PC-9 (cell line): ENCODE measurements around the gene CFAP210. TPM values are rescaled to one million over a fixed set of nuclear protein-coding genes. Genes with fewer than 3 reads are reported as not detected.

Experiments used
- BruUV-seq: library from RNA; stranded (reverse); fragments of 400-500 nt; replicated peaks from 2 replicates; lab custom pipeline; 2021; lab: Mats Ljungman, UMichigan
- CTCF ChIA-PET: fragments of 300-600 bp; sonication (Branson Sonifier 250); formaldehyde crosslinking; loops from one replicate; lab custom pipeline; 2022; ENCODE audit warnings: antibody characterized with exemption; lab: Charles Lee
- POLR2A ChIA-PET: fragments of 300-600 bp; sonication (Branson Sonifier 250); formaldehyde crosslinking; loops from one replicate; lab custom pipeline; 2022; ENCODE audit warnings: antibody characterized with exemption; ENCODE audit not compliant: unreplicated experiment; lab: Charles Lee
- DNase-seq, 2 experiments: peaks; one replicate each; pipeline versions ENCODE4 v3.0.0 to v3.0.0-alpha.2; 2015 to 2022; ENCODE audit warnings: mixed read lengths in 1 of 2
- H2AFZ ChIP-seq: fragments of 200-600 bp; sonication (generic); 2 replicates; pipeline ENCODE4 v1.8.1; 2017; ENCODE audit warnings: antibody characterized with exemption
- H3F3A ChIP-seq: fragments of 200-600 bp; sonication (generic); 2 replicates; pipeline ENCODE4 v1.8.1; 2017; ENCODE audit warnings: antibody characterized with exemption, mild to moderate bottlenecking, low read depth; ENCODE audit not compliant: insufficient read depth
- H3K27ac ChIP-seq: fragments of 200-600 bp; sonication (generic); 2 replicates; pipeline ENCODE4 v1.6.1; 2016; ENCODE audit warnings: mixed run types
- H3K27me3 ChIP-seq: fragments of 200-600 bp; sonication (generic); 2 replicates; pipeline ENCODE4 v1.6.1; 2016; ENCODE audit warnings: low read depth, mixed run types; ENCODE audit not compliant: insufficient read depth
- H3K36me3 ChIP-seq: fragments of 200-600 bp; sonication (generic); 2 replicates; pipeline ENCODE4 v1.6.1; 2016; ENCODE audit warnings: low read depth, mixed run types
- H3K4me1 ChIP-seq: fragments of 200-600 bp; sonication (generic); replicated peaks from 2 replicates; pipeline ENCODE4 v1.6.1; 2016; ENCODE audit warnings: mixed run types; ENCODE audit not compliant: insufficient read depth
- H3K4me2 ChIP-seq: fragments of 200-600 bp; sonication (generic); 2 replicates; pipeline ENCODE4 v1.6.1; 2017; ENCODE audit warnings: mixed run types
- H3K4me3 ChIP-seq: fragments of 200-600 bp; sonication (generic); 2 replicates; pipeline ENCODE4 v1.6.1; 2016; ENCODE audit warnings: mixed run types
- H3K79me2 ChIP-seq: fragments of 200-600 bp; sonication (generic); 2 replicates; pipeline ENCODE4 v1.6.1; 2017; ENCODE audit warnings: low read depth, mixed run types
- H3K9me2 ChIP-seq: fragments of 200-600 bp; sonication (generic); 2 replicates; pipeline ENCODE4 v1.8.1; 2017; ENCODE audit warnings: mild to moderate bottlenecking; ENCODE audit not compliant: insufficient read depth
- H3K9me3 ChIP-seq: fragments of 200-600 bp; sonication (generic); 2 replicates; pipeline ENCODE4 v1.8.1; 2016; ENCODE audit warnings: low read depth; ENCODE audit not compliant: insufficient read depth
- H4K20me1 ChIP-seq: fragments of 200-600 bp; sonication (generic); 2 replicates; pipeline ENCODE4 v1.8.1; 2017; ENCODE audit not compliant: insufficient read depth
- CTCF ChIP-seq: fragments of 200-600 bp; sonication (generic); conservative IDR thresholded peaks from 2 replicates; pipeline ENCODE4 v1.6.1; 2017; ENCODE audit warnings: mixed run types, antibody characterized with exemption, mild to moderate bottlenecking, moderate library complexity
- EZH2 ChIP-seq: fragments of 200-600 bp; sonication (generic); IDR thresholded peaks from 2 replicates; pipeline ENCODE4 v1.8.0; 2017; ENCODE audit warnings: antibody characterized with exemption, low read depth
- intact Hi-C: fragments of 100-400 bp; cut with micrococcal nuclease; formaldehyde crosslinking; loops from one replicate; pipeline ENCODE4 v1.10.0; 2022; ENCODE audit not compliant: unreplicated experiment
- total RNA-seq: library from RNA; stranded (reverse); gene quantifications from 2 replicates; pipeline ENCODE4 v1.2.3, GENCODE V29; 2021

The CFAP210 gene
- total RNA-seq, 1 experiment from 2014 or later, result 0.96 TPM

- H3K36me3 ChIP-seq, result no peaks in the 10 kb centered on the region
- no peak overlapping the region for H3K4me2 ChIP-seq
- H3K79me2 ChIP-seq, result no peaks in the 10 kb centered on the region
- H3K4me1 ChIP-seq, result no peaks in the 10 kb centered on the region
- BruUV-seq, result no TSS peak
- no peak for DNase-seq
- no peak overlapping the region for H2AFZ ChIP-seq
- H3K4me3 ChIP-seq, result no peak overlapping the region
- no peaks in the 10 kb centered on the region for H3F3A ChIP-seq
- no peaks in the 10 kb centered on the region for H3K9me3 ChIP-seq
- no peaks in the 10 kb centered on the region for H3K9me2 ChIP-seq
- CTCF ChIA-PET, result no interaction called here
- H3K27ac ChIP-seq, result no peak overlapping the region
- no peaks in the 10 kb centered on the region for H4K20me1 ChIP-seq
- no peaks in the 10 kb centered on the region for H3K27me3 ChIP-seq
- TF ChIP-seq EZH2 (no peak), CTCF (no peak)
- intact Hi-C loops, result no loop called here
- POLR2A ChIA-PET, result no interaction called here
These were observed 19.1 kb upstream of the CFAP210 start for GRCh38 chr2:169713331-169713730.

- CTCF ChIA-PET, result no interaction called here
- POLR2A ChIA-PET, result no interaction called here
- no peak overlapping the region for H3K27ac ChIP-seq
These were observed 18.6 kb upstream of the CFAP210 start for GRCh38 chr2:169712791-169713227.

GRCh38 chr2:169711751-169712509, 17.7 kb upstream of the CFAP210 start:
- TF ChIP-seq CTCF (no peak), EZH2 (no peak)
- ChIA-PET CTCF (no interaction called here), POLR2A (no interaction called here)
- H3K27ac ChIP-seq, result no peak overlapping the region
- H3K9me3 ChIP-seq, result no peaks in the 10 kb centered on the region
- H3K79me2 ChIP-seq, result no peaks in the 10 kb centered on the region
- intact Hi-C loops, result no loop called here
- H2AFZ ChIP-seq, result no peak overlapping the region
- no peaks in the 10 kb centered on the region for H3K27me3 ChIP-seq
- no peak for DNase-seq
- no peaks in the 10 kb centered on the region for H3K36me3 ChIP-seq
- H4K20me1 ChIP-seq, result no peaks in the 10 kb centered on the region
- H3K4me2 ChIP-seq, result no peak overlapping the region
- no TSS peak for BruUV-seq
- H3K4me3 ChIP-seq, result no peak overlapping the region
- no peaks in the 10 kb centered on the region for H3K9me2 ChIP-seq
- H3K4me1 ChIP-seq, result no peaks in the 10 kb centered on the region
- H3F3A ChIP-seq, result no peaks in the 10 kb centered on the region

More at GRCh38 chr2:169712791-169713227, 18.6 kb upstream of the CFAP210 start:
- Histone ChIP-seq H3K36me3 (no peaks in the 10 kb centered on the region), H4K20me1 (no peaks in the 10 kb centered on the region), H3K27me3 (no peaks in the 10 kb centered on the region), H3F3A (no peaks in the 10 kb centered on the region), H3K4me3 (no peak overlapping the region), H2AFZ (no peak overlapping the region), H3K9me3 (no peaks in the 10 kb centered on the region), H3K9me2 (no peaks in the 10 kb centered on the region), H3K4me2 (no peak overlapping the region), H3K4me1 (no peaks in the 10 kb centered on the region), H3K79me2 (no peaks in the 10 kb centered on the region)
- BruUV-seq, result no TSS peak
- intact Hi-C loops, result no loop called here
- no peak for DNase-seq
- TF ChIP-seq EZH2, result no peak
- TF ChIP-seq CTCF, result no peak
